GM21576 (cell line): Measurements from ENCODE around the gene CST4.
"Not testable (repeated sequence)": the region's sequence is repeated elsewhere in the genome, so short reads cannot be mapped to it uniquely, and the experiment has no call there.

Source experiments
- ATAC-seq: cut with Tn5 transposase; IDR thresholded peaks from one replicate; pipeline ENCODE4 v1.9.1; 2021; ENCODE audit warnings: mild to moderate bottlenecking, moderate library complexity; ENCODE audit not compliant: unreplicated experiment

CST4 gene

GRCh38 chr20:23663180-23663579, 25.7 kb downstream of the CST4 start:
- no peak for ATAC-seq

- no peak for ATAC-seq
Observed at GRCh38 chr20:23662276-23662870, 26.5 kb downstream of the CST4 start.

GRCh38 chr20:23661002-23661429, 27.8 kb downstream of the CST4 start:
- no peak for ATAC-seq

- ATAC-seq, result no peak
Observed at GRCh38 chr20:23659989-23660837, 28.6 kb downstream of the CST4 start.

- ATAC-seq, result not testable (repeated sequence)
Observed at GRCh38 chr20:23659610-23659988, 29.2 kb downstream of the CST4 start.

- ATAC-seq, result no peak
Observed at GRCh38 chr20:23658989-23659609, 29.7 kb downstream of the CST4 start.

- no peak for ATAC-seq
Observed at GRCh38 chr20:23658336-23658735, 30.5 kb downstream of the CST4 start.

GRCh38 chr20:23657202-23657601, 31.6 kb downstream of the CST4 start:
- no peak for ATAC-seq

GRCh38 chr20:23656372-23656771, 32.5 kb downstream of the CST4 start:
- ATAC-seq, result no peak

GRCh38 chr20:23655491-23656211, 33.2 kb downstream of the CST4 start:
- no peak for ATAC-seq

- no peak for ATAC-seq
Observed at GRCh38 chr20:23654717-23655116, 34.1 kb downstream of the CST4 start.

GRCh38 chr20:23654000-23654399, 34.8 kb downstream of the CST4 start:
- no peak for ATAC-seq

- ATAC-seq, result no peak
Observed at GRCh38 chr20:23653400-23653938, 35.4 kb downstream of the CST4 start.

- ATAC-seq, result no peak
Observed at GRCh38 chr20:23652926-23653325, 35.9 kb downstream of the CST4 start.

GRCh38 chr20:23652371-23652770, 36.5 kb downstream of the CST4 start:
- ATAC-seq, result no peak

- ATAC-seq, result no peak
Observed at GRCh38 chr20:23651117-23651516, 37.7 kb downstream of the CST4 start.

- no peak for ATAC-seq
Observed at GRCh38 chr20:23649830-23650417, 38.9 kb downstream of the CST4 start.

- no peak for ATAC-seq
Observed at GRCh38 chr20:23649242-23649641, 39.6 kb downstream of the CST4 start.

GRCh38 chr20:23647346-23647745, 41.5 kb downstream of the CST4 start:
- no peak for ATAC-seq

- ATAC-seq, result no peak
Observed at GRCh38 chr20:23646106-23646873, 42.5 kb downstream of the CST4 start.
